HUES64 (cell line): Measurements from ENCODE around the gene WDR70.

Source experiments
- H3K27ac ChIP-seq: 2 replicates; pipeline ENCODE4 v1.7.0; 2013; ENCODE audit warnings: low read depth, low read length, inconsistent platforms
- H3K27me3 ChIP-seq: 2 replicates; pipeline ENCODE4 v1.6.1; 2013; ENCODE audit warnings: mild to moderate bottlenecking, low read length; ENCODE audit not compliant: insufficient read depth
- H3K36me3 ChIP-seq: 2 replicates; pipeline ENCODE4 v1.6.1; 2013; ENCODE audit warnings: mild to moderate bottlenecking, low read length; ENCODE audit not compliant: insufficient read depth
- H3K4me1 ChIP-seq: 2 replicates; pipeline ENCODE4 v1.6.1; 2013; ENCODE audit warnings: mild to moderate bottlenecking, low read length, moderate library complexity; ENCODE audit not compliant: insufficient read depth
- H3K4me3 ChIP-seq: 2 replicates; pipeline ENCODE4 v1.5.1; 2013; ENCODE audit warnings: mild to moderate bottlenecking, low read length, moderate library complexity
- H3K9ac ChIP-seq: 2 replicates; pipeline ENCODE4 v1.6.1; 2013; ENCODE audit warnings: mild to moderate bottlenecking, low read depth, low read length
- H3K9me3 ChIP-seq: 2 replicates; pipeline ENCODE4 v1.6.1; 2013; ENCODE audit warnings: low read depth, low read length; ENCODE audit not compliant: insufficient read depth
- WGBS: fragments of 150-250, 120-280 bp; methylation state at CpG from one replicate; pipeline ENCODE4 v1.1.7; 2013; ENCODE audit warnings: missing lambda C conversion rate; 5-methylcytosine and 5-hydroxymethylcytosine counted together

The WDR70 gene

GRCh38 chr5:37492778-37493555, 113.8 kb downstream of the WDR70 start:
- Histone ChIP-seq H3K4me3 (no peak overlapping the region), H3K36me3 (no peaks in the 10 kb centered on the region), H3K4me1 (no peaks in the 10 kb centered on the region), H3K9ac (no peak overlapping the region), H3K9me3 (no peaks in the 10 kb centered on the region), H3K27ac (no peak overlapping the region), H3K27me3 (no peaks in the 10 kb centered on the region)
- WGBS, result 98% methylated on average over 2 of the region's 2 CpGs

DNA sequence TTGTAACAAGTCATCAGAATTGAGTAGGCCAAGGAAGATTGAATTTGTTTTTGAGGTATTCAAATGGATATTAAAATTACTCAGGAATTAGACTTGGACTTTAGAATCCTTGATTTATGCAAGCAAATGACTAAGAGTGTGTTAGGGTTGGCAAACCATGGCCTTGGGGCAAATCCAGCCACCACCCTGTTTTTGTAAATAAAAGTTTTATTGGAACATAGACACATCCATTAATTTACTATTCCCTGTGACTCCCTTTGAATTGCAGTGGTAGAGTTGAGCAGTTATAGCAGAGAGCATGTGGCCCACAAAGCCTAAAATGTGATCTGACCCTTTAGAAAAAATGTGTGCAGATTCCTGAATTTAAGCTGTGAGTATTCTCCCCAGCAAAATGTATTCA, 115.6 kb downstream of the WDR70 start:
- Histone ChIP-seq H3K36me3 (no peaks in the 10 kb centered on the region), H3K27ac (no peak overlapping the region), H3K4me1 (no peaks in the 10 kb centered on the region), H3K9ac (no peak overlapping the region), H3K27me3 (no peaks in the 10 kb centered on the region), H3K4me3 (no peak overlapping the region), H3K9me3 (no peaks in the 10 kb centered on the region)

- Histone ChIP-seq H3K27me3 (no peaks in the 10 kb centered on the region), H3K36me3 (no peaks in the 10 kb centered on the region), H3K9me3 (no peaks in the 10 kb centered on the region), H3K9ac (no peak overlapping the region), H3K4me3 (no peak overlapping the region), H3K27ac (no peak overlapping the region), H3K4me1 (no peaks in the 10 kb centered on the region)
- WGBS, result 100% methylated on average over 1 of the region's 2 CpGs
Observed at GRCh38 chr5:37495210-37495609, 116.1 kb downstream of the WDR70 start.

- 95% methylated on average over 3 of the region's 3 CpGs for WGBS
Observed at GRCh38 chr5:37495668-37496347, 116.7 kb downstream of the WDR70 start.

DNA sequence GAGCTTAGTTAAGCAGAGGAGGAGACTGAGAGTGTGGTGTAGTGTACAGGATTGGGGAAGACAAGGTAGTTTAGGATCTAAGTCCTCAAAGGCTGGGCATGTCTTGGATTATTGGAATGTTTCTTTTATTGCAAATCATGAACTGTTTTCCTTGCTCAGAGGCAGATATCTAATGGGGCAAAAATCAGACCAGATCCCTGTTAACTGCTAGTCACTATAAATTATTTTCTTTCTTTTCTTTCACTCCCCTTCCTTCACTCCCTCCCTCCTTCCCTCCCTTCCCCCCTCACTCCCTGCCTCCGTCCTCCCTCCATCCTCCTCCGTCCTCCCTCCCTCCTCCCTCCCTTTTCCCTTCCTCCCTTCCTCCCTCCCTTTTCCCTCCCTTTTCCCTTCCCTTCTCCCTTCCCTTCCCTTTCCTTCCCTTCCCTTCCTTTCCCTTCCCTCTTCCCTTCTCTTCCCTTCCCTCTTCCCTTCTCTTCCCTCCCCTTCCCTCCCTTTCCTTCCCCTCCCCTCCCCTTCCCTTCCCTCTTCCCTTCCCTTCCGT, 117.9 kb downstream of the WDR70 start:
- Histone ChIP-seq H3K27ac (no peak overlapping the region), H3K4me1 (no peaks in the 10 kb centered on the region), H3K36me3 (no peaks in the 10 kb centered on the region), H3K4me3 (no peak overlapping the region), H3K27me3 (no peaks in the 10 kb centered on the region), H3K9ac (no peak overlapping the region), H3K9me3 (no peaks in the 10 kb centered on the region)
- 88% methylated on average over 3 of the region's 3 CpGs for WGBS

More at GRCh38 chr5:37495668-37496347, 116.7 kb downstream of the WDR70 start:
- no peaks in the 10 kb centered on the region for H3K27me3 ChIP-seq
- H3K9ac ChIP-seq, result no peak overlapping the region
- H3K9me3 ChIP-seq, result no peaks in the 10 kb centered on the region
- no peak overlapping the region for H3K4me3 ChIP-seq
- no peaks in the 10 kb centered on the region for H3K4me1 ChIP-seq
- no peak overlapping the region for H3K27ac ChIP-seq
- no peaks in the 10 kb centered on the region for H3K36me3 ChIP-seq

GRCh38 chr5:37501152-37501551, 122.0 kb downstream of the WDR70 start:
- Histone ChIP-seq H3K4me1 (peaks cover 6% of the 10 kb centered on the region; the same call in 1 of the 2 replicates), H3K36me3 (no peaks in the 10 kb centered on the region), H3K4me3 (no peak overlapping the region), H3K9me3 (no peaks in the 10 kb centered on the region), H3K9ac (no peak overlapping the region), H3K27ac (no peak overlapping the region), H3K27me3 (no peaks in the 10 kb centered on the region)
- 100% methylated on average over 1 of the region's 1 CpG for WGBS

DNA sequence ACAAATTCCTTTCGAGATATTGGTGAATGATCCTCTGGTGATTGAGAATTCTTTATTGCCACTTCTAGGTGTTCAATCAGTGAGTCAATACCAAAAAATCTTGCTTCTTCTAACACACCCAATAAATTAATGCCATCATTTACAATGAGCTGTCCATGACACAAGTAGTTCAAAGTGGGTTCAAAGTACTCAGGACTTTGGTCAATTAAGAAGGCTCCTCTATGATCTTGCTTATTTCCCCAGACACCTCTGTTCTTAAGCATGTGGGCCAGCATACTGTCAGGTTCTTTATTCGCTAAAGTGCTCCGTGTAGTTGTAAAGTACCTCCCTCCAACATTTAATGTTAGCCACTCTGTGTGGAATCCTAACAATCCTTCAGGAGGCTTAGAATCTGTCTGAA, 127.1 kb downstream of the WDR70 start:
- H3K9ac ChIP-seq, result no peak overlapping the region
- H3K27ac ChIP-seq, result no peak overlapping the region
- 97% methylated on average over 3 of the region's 3 CpGs for WGBS
- no peaks in the 10 kb centered on the region for H3K36me3 ChIP-seq
- peaks cover 6% of the 10 kb centered on the region; the same call in 1 of the 2 replicates for H3K4me1 ChIP-seq
- no peaks in the 10 kb centered on the region for H3K27me3 ChIP-seq
- no peak overlapping the region for H3K4me3 ChIP-seq
- no peaks in the 10 kb centered on the region for H3K9me3 ChIP-seq

DNA sequence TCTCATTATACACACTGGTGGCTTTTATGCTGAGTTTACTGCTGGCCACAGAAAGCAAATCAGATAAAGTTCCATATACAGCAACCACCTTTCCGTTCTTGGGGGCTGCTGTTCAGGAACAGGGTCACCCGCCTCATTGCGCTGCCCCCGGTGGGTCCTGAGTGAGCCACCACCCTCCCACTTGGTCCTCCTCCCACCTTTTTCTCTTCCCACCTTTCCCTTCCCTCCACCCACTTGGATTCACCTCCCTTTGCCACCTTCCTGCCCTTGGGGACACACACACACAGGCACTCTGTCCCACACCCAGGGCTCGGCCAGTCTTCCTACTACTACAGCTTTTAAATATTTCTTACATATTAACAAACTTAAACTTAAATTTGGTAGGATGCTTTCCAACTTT, 127.6 kb downstream of the WDR70 start:
- no peak overlapping the region for H3K9ac ChIP-seq
- no peaks in the 10 kb centered on the region for H3K9me3 ChIP-seq
- H3K4me1 ChIP-seq, result peaks cover 6% of the 10 kb centered on the region; the same call in 1 of the 2 replicates
- no peak overlapping the region for H3K27ac ChIP-seq
- WGBS, result 95% methylated on average over 5 of the region's 5 CpGs
- no peaks in the 10 kb centered on the region for H3K27me3 ChIP-seq
- H3K36me3 ChIP-seq, result no peaks in the 10 kb centered on the region
- no peak overlapping the region for H3K4me3 ChIP-seq

GRCh38 chr5:37511646-37512045, 132.5 kb downstream of the WDR70 start:
- H3K36me3 ChIP-seq, result no peaks in the 10 kb centered on the region
- no peaks in the 10 kb centered on the region for H3K4me1 ChIP-seq
- H3K27ac ChIP-seq, result no peak overlapping the region
- H3K9ac ChIP-seq, result no peak overlapping the region
- H3K27me3 ChIP-seq, result no peaks in the 10 kb centered on the region
- 93% methylated on average over 1 of the region's 1 CpG for WGBS
- H3K9me3 ChIP-seq, result no peaks in the 10 kb centered on the region
- no peak overlapping the region for H3K4me3 ChIP-seq

- H3K27me3 ChIP-seq, result no peaks in the 10 kb centered on the region
- no peak overlapping the region for H3K4me3 ChIP-seq
- peaks cover 14% of the 10 kb centered on the region; the same call in 1 of the 2 replicates for H3K9me3 ChIP-seq
- H3K9ac ChIP-seq, result no peak overlapping the region
- peaks cover 9% of the 10 kb centered on the region; the same call in 1 of the 2 replicates for H3K36me3 ChIP-seq
- WGBS, result 91% methylated on average over 1 of the region's 1 CpG
- H3K27ac ChIP-seq, result no peak overlapping the region
- H3K4me1 ChIP-seq, result no peaks in the 10 kb centered on the region
Observed at GRCh38 chr5:37514946-37515345, 135.8 kb downstream of the WDR70 start.

DNA sequence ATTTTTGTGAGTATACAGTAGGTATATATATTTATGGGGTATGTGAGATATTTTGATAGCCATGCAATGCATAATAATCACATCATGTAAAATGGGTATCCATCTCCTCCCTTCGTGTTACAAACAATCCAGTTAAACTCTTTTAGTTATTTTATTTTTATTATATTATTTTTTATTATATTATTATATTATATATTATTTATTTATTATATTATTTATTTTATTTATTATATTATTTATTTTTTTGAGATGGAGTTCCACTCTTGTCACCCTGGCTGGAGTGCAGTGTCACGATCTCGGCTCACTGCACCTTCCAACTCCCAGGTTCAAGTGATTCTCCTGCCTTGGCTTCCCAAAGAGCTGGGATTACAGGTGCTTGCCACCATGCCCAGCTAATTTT, 138.6 kb downstream of the WDR70 start:
- no peaks in the 10 kb centered on the region for H3K4me1 ChIP-seq
- no peaks in the 10 kb centered on the region for H3K27me3 ChIP-seq
- H3K9ac ChIP-seq, result no peak overlapping the region
- no peak overlapping the region for H3K27ac ChIP-seq
- no peak overlapping the region for H3K4me3 ChIP-seq
- peaks cover 13% of the 10 kb centered on the region; the same call in 1 of the 2 replicates for H3K36me3 ChIP-seq
- 100% methylated on average over 2 of the region's 3 CpGs for WGBS
- H3K9me3 ChIP-seq, result peaks cover 33% of the 10 kb centered on the region
